Measurements from ENCODE around the gene KRT12. TPM values are rescaled to one million over a fixed set of nuclear protein-coding genes. Genes with fewer than 3 reads are reported as not detected.

KRT12 gene
- total and polyA plus RNA-seq, 2 donors from 2014 or later: not detected

DNA sequence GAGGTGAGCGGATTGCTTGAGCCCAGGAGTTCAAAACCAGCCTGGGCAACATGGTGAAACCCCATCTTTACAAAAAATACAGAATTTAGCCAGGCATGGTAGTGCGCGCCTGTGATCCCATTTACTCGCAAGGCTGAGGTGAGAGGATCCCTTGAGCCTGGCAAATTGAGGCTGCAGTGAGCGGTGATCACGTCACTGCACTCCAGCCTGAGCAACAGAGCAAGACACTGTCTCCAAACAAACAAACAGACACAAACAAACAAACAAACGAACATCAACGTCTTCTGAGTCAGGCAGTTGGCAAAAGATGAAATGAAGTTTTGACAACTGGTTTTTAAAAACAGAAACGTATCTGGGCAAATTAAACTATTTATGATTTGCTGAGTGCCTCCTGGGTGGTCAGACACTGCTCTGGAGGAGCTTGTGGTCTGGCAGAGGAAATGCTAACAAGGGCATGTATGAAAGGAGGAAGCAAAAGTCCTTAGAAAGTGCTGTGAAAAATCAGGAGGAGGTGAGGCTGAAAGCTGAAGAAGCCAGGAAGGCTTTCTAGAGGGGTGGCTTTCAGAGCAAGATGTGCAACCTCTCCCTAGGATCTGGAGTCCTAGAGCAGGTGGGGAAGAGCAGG, 28.2 kb upstream of the KRT12 start:
- Histone ChIP-seq H3K27me3 (ENCODE audit: control insufficient read depth, insufficient read depth, low read length) (no peaks in the 10 kb centered on the region), H3K4me1 (ENCODE audit: control insufficient read depth in 2 of 3, insufficient read depth in 2 of 3, low read depth in 1 of 3, low read length in 3 of 3) (no peaks in the 10 kb centered on the region), H3K9ac (ENCODE audit: low read length in 3 of 3) (no peak overlapping the region), H3K27ac (ENCODE audit: low read depth in 2 of 2, low read length in 2 of 2) (no peak overlapping the region), H3K4me3 (ENCODE audit: low read length in 3 of 3) (no peak overlapping the region), H3K36me3 (ENCODE audit: control insufficient read depth in 2 of 3, insufficient read depth in 3 of 3, low read length in 3 of 3) (no peaks in the 10 kb centered on the region), H3K9me3 (ENCODE audit: control insufficient read depth in 2 of 3, insufficient read depth in 1 of 3, low read length in 3 of 3) (no peaks in the 10 kb centered on the region)
- TF ChIP-seq, protein P1, sequence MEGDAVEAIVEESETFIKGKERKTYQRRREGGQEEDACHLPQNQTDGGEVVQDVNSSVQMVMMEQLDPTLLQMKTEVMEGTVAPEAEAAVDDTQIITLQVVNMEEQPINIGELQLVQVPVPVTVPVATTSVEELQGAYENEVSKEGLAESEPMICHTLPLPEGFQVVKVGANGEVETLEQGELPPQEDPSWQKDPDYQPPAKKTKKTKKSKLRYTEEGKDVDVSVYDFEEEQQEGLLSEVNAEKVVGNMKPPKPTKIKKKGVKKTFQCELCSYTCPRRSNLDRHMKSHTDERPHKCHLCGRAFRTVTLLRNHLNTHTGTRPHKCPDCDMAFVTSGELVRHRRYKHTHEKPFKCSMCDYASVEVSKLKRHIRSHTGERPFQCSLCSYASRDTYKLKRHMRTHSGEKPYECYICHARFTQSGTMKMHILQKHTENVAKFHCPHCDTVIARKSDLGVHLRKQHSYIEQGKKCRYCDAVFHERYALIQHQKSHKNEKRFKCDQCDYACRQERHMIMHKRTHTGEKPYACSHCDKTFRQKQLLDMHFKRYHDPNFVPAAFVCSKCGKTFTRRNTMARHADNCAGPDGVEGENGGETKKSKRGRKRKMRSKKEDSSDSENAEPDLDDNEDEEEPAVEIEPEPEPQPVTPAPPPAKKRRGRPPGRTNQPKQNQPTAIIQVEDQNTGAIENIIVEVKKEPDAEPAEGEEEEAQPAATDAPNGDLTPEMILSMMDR (IDR thresholded peaks at IDR 0.05; ENCODE audit: borderline replicate concordance, extremely low read depth, insufficient read depth): no peak
- DNase-seq: no peak
- intact Hi-C loops (cut with DNase I): no loop called here
- no peak for FAIRE-seq

DNA sequence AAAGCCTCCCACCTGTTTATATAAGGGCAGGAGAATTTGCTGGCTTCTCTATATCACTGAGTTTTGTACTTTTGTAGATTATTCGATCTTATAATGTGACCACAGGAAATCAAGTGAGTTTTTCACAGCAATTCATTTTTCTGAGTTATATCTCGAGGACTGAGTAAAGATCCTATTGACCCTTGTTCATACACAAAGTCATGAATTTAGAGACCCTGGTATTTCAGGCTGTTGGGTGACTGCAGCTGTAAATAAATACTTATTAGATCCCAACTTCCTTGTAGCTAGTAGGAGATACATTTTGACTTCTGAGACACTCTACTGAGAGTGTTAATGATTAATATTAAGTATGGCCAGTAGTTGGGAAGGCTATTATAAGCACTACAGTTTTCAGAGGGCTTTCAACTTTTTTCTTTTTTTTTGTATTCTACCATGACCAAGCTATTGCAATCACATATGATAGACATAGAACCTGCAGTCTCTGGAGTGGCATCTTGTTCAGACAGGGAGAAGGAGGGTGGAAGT, 21.2 kb upstream of the KRT12 start:
- FAIRE-seq (no peak), DNase-seq (no peak)

DNA sequence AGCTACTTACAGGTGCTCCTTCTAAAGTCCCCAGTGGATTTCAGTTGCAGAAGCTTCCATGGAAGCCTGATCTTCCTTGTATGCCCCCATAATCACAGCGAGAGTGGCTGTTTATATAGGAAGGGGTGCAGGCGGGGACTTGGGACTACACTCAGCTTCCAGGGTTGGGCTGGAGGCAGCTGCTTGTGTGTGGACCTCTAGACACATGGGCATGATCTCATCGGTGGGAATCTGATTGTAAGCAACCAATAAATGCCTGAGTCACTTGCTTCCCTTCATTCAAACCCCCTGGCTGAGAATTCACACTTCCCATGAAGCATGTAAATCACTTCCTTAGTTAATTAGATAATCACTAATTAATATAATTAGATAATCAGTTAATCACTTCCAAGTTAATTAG, 19.1 kb upstream of the KRT12 start:
- DNase-seq: no peak
- H3K4me3 ChIP-seq (ENCODE audit: low read length in 3 of 3): no peak overlapping the region
- H3K27me3 ChIP-seq (ENCODE audit: control insufficient read depth, insufficient read depth, low read length): no peaks in the 10 kb centered on the region
- H3K4me1 ChIP-seq (ENCODE audit: control insufficient read depth in 2 of 3, insufficient read depth in 2 of 3, low read depth in 1 of 3, low read length in 3 of 3): no peaks in the 10 kb centered on the region
- FAIRE-seq: no peak
- no peak overlapping the region for H3K9ac ChIP-seq (ENCODE audit: low read length in 3 of 3)
- TF ChIP-seq, protein P1 (IDR thresholded peaks at IDR 0.05; ENCODE audit: borderline replicate concordance, extremely low read depth, insufficient read depth): no peak
- H3K36me3 ChIP-seq (ENCODE audit: control insufficient read depth in 2 of 3, insufficient read depth in 3 of 3, low read length in 3 of 3): no peaks in the 10 kb centered on the region
- intact Hi-C loops (cut with DNase I): no loop called here
- no peaks in the 10 kb centered on the region for H3K9me3 ChIP-seq (ENCODE audit: control insufficient read depth in 2 of 3, insufficient read depth in 1 of 3, low read length in 3 of 3)
- H3K27ac ChIP-seq (ENCODE audit: low read depth in 2 of 2, low read length in 2 of 2): no peak overlapping the region

More for the DNA sequence above, 21.2 kb upstream of the KRT12 start:
- Histone ChIP-seq H3K36me3 (ENCODE audit: control insufficient read depth in 2 of 3, insufficient read depth in 3 of 3, low read length in 3 of 3) (no peaks in the 10 kb centered on the region), H3K4me3 (ENCODE audit: low read length in 3 of 3) (no peak overlapping the region), H3K27me3 (ENCODE audit: control insufficient read depth, insufficient read depth, low read length) (no peaks in the 10 kb centered on the region), H3K9me3 (ENCODE audit: control insufficient read depth in 2 of 3, insufficient read depth in 1 of 3, low read length in 3 of 3) (no peaks in the 10 kb centered on the region), H3K9ac (ENCODE audit: low read length in 3 of 3) (no peak overlapping the region), H3K27ac (ENCODE audit: low read depth in 2 of 2, low read length in 2 of 2) (no peak overlapping the region), H3K4me1 (ENCODE audit: control insufficient read depth in 2 of 3, insufficient read depth in 2 of 3, low read depth in 1 of 3, low read length in 3 of 3) (no peaks in the 10 kb centered on the region)
- intact Hi-C loops (cut with DNase I): no loop called here
- TF ChIP-seq, protein P1 (IDR thresholded peaks at IDR 0.05; ENCODE audit: borderline replicate concordance, extremely low read depth, insufficient read depth): no peak
